ENCODE data around the gene FBXO34. TPM values are rescaled to one million over a fixed set of nuclear protein-coding genes. Genes with fewer than 3 reads are reported as not detected.

The FBXO34 gene
- total and polyA plus RNA-seq, 10 of the 15 experiments (the other 5 are each of a cell fraction or from before 2014, with no cell fraction given): 5.6 to 22.8 (median 17.6) TPM

DNA sequence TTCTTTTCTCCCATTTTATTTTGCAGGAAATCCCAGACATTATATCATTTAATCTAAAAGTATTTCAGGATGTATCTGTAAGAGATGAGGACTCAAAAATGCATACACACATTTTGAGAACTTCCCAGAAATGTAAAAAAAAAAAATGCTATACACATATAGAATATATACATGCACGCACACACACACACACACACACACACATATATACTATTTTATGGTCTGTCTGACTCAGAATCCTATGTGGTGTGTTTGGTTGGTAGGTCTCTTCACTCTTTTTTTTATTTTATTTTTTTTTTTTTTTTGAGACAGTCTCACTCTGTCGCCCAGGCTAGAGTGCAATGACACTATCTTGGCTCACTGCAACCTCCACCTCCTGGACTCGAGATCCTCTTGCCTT is 65.5 kb downstream of the FBXO34 start:
- no peaks in the 10 kb centered on the region for H4K20me1 ChIP-seq (ENCODE audit: control insufficient read depth, insufficient read depth)
- TF ChIP-seq IKZF1 (conservative IDR thresholded peaks at IDR 0.05): no peak
- no peak overlapping the region for H3K9ac ChIP-seq (ENCODE audit: control insufficient read depth, insufficient read depth, low read length)
- WGBS (ENCODE audit: insufficient coverage, insufficient replicate concordance, low lambda C conversion rate, missing lambda C conversion rate): 89% methylated on average over 3 of the region's 3 CpGs
- H3K27ac ChIP-seq (ENCODE audit: control insufficient read depth, insufficient read depth): no peak overlapping the region
- intact Hi-C loops (cut with micrococcal nuclease; ENCODE audit: unreplicated experiment) (no loop called here), in situ Hi-C loops (cut with MboI) (no loop called here)
- H3K4me3 ChIP-seq: no peak overlapping the region
- no peaks in the 10 kb centered on the region for H3K9me3 ChIP-seq (replicated peaks; ENCODE audit: control insufficient read depth, insufficient read depth, low read length)
- DNase-seq (ENCODE audit: low read depth, low spot score): no peak
- ChIA-PET POLR2A (no interaction called here), CTCF (interaction anchor here (1.0 kb wide), 1 partner anchor 27 kb away, joined by 4 read pairs; no protein-coding TSS in a partner anchor), SMC1A (ENCODE audit: uncharacterized antibody, unreplicated experiment) (interaction anchor here (0.7 to 1.8 kb wide), 4 partner anchors 10 to 59 kb away, joined by 3 to 4 read pairs (median 3); no protein-coding TSS in a partner anchor), RAD21 (ENCODE audit: unreplicated experiment) (no interaction called here)
- no peaks in the 10 kb centered on the region; a peak in 1 of 4 replicates for H3K36me3 ChIP-seq (ENCODE audit: control insufficient read depth in 2 of 2, insufficient read depth in 2 of 2, low read length in 1 of 2)
- H3K27me3 ChIP-seq (replicated peaks in 1 of 2; ENCODE audit: control insufficient read depth in 2 of 2, insufficient read depth in 2 of 2, low read length in 1 of 2): no peaks in the 10 kb centered on the region
- no peak for ATAC-seq
- H3K4me1 ChIP-seq (ENCODE audit: control insufficient read depth, insufficient read depth, low read length): peaks cover 30% of the 10 kb centered on the region
- H3K4me2 ChIP-seq (ENCODE audit: control insufficient read depth, insufficient read depth): no peak overlapping the region
- H3K79me2 ChIP-seq (ENCODE audit: control insufficient read depth, insufficient read depth, low read length): peaks cover 36% of the 10 kb centered on the region
- FAIRE-seq: no peak
- H2AFZ ChIP-seq (ENCODE audit: control insufficient read depth, low read depth, low read length): no peak overlapping the region
- no TSS peak for BruUV-seq (replicated peaks)

GRCh38 chr14:55339770-55340169 is 68.5 kb downstream of the FBXO34 start:
- ChIA-PET POLR2A (no interaction called here), CTCF (interaction anchor here (0.6 to 3.0 kb wide), 8 partner anchors 15 to 142 kb away, joined by 3 to 13 read pairs (median 3); no protein-coding TSS in a partner anchor), SMC1A (ENCODE audit: uncharacterized antibody, unreplicated experiment) (interaction anchor here (1.6 to 1.8 kb wide), 2 partner anchors 15 to 69 kb away, joined by 3 to 7 read pairs; no protein-coding TSS in a partner anchor), RAD21 (ENCODE audit: unreplicated experiment) (interaction anchor here (1.6 kb wide), 1 partner anchor 15 kb away, joined by 7 read pairs; no protein-coding TSS in a partner anchor)
- WGBS (ENCODE audit: insufficient coverage, insufficient replicate concordance, low lambda C conversion rate, missing lambda C conversion rate): 18% methylated on average over 2 of the region's 2 CpGs
- no peak for DNase-seq (ENCODE audit: low read depth, low spot score)
- Histone ChIP-seq H3K27me3 (replicated peaks in 1 of 2; ENCODE audit: control insufficient read depth in 2 of 2, insufficient read depth in 2 of 2, low read length in 1 of 2) (no peaks in the 10 kb centered on the region), H3K9ac (ENCODE audit: control insufficient read depth, insufficient read depth, low read length) (no peak overlapping the region), H4K20me1 (ENCODE audit: control insufficient read depth, insufficient read depth) (no peaks in the 10 kb centered on the region), H3K4me3 (no peak overlapping the region), H3K79me2 (ENCODE audit: control insufficient read depth, insufficient read depth, low read length) (peaks cover 18% of the 10 kb centered on the region), H3K4me2 (ENCODE audit: control insufficient read depth, insufficient read depth) (peak overlapping the region; percentile 59), H3K9me3 (replicated peaks; ENCODE audit: control insufficient read depth, insufficient read depth, low read length) (no peaks in the 10 kb centered on the region), H3K27ac (ENCODE audit: control insufficient read depth, insufficient read depth) (no peak overlapping the region), H3K4me1 (ENCODE audit: control insufficient read depth, insufficient read depth, low read length) (peaks cover 11% of the 10 kb centered on the region), H2AFZ (ENCODE audit: control insufficient read depth, low read depth, low read length) (no peak overlapping the region), H3K36me3 (ENCODE audit: control insufficient read depth in 2 of 2, insufficient read depth in 2 of 2, low read length in 1 of 2) (no peaks in the 10 kb centered on the region; a peak in 1 of 4 replicates)
- in situ Hi-C loops (cut with MboI): no loop called here
- BruUV-seq (replicated peaks): no TSS peak
- FAIRE-seq: peak; percentile 75
- intact Hi-C loops (cut with micrococcal nuclease; ENCODE audit: unreplicated experiment): no loop called here
- peak; percentile 90 for ATAC-seq
- TF ChIP-seq POLR2AphosphoS5 (IDR thresholded peaks at IDR 0.05; ENCODE audit: low read length): no peak
- TF ChIP-seq MEF2B (IDR thresholded peaks at IDR 0.05; ENCODE audit: partially characterized antibody, poor library complexity, severe bottlenecking): peak; percentile 36
- TF ChIP-seq EZH2 (IDR thresholded peaks at IDR 0.05; ENCODE audit: borderline replicate concordance, control insufficient read depth, low read depth, low read length): no peak
- peak; percentile 53; the same call in 1 of the 2 replicates for TF ChIP-seq FOXM1 (IDR thresholded peaks at IDR 0.05; ENCODE audit: low read depth, low read length)
- TF ChIP-seq, protein P1, sequence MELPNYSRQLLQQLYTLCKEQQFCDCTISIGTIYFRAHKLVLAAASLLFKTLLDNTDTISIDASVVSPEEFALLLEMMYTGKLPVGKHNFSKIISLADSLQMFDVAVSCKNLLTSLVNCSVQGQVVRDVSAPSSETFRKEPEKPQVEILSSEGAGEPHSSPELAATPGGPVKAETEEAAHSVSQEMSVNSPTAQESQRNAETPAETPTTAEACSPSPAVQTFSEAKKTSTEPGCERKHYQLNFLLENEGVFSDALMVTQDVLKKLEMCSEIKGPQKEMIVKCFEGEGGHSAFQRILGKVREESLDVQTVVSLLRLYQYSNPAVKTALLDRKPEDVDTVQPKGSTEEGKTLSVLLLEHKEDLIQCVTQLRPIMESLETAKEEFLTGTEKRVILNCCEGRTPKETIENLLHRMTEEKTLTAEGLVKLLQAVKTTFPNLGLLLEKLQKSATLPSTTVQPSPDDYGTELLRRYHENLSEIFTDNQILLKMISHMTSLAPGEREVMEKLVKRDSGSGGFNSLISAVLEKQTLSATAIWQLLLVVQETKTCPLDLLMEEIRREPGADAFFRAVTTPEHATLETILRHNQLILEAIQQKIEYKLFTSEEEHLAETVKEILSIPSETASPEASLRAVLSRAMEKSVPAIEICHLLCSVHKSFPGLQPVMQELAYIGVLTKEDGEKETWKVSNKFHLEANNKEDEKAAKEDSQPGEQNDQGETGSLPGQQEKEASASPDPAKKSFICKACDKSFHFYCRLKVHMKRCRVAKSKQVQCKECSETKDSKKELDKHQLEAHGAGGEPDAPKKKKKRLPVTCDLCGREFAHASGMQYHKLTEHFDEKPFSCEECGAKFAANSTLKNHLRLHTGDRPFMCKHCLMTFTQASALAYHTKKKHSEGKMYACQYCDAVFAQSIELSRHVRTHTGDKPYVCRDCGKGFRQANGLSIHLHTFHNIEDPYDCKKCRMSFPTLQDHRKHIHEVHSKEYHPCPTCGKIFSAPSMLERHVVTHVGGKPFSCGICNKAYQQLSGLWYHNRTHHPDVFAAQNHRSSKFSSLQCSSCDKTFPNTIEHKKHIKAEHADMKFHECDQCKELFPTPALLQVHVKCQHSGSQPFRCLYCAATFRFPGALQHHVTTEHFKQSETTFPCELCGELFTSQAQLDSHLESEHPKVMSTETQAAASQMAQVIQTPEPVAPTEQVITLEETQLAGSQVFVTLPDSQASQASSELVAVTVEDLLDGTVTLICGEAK (IDR thresholded peaks at IDR 0.05; ENCODE audit: borderline replicate concordance): no peak
- no peak for TF ChIP-seq LARP7 (IDR thresholded peaks at IDR 0.05)
- TF ChIP-seq, protein P2, sequence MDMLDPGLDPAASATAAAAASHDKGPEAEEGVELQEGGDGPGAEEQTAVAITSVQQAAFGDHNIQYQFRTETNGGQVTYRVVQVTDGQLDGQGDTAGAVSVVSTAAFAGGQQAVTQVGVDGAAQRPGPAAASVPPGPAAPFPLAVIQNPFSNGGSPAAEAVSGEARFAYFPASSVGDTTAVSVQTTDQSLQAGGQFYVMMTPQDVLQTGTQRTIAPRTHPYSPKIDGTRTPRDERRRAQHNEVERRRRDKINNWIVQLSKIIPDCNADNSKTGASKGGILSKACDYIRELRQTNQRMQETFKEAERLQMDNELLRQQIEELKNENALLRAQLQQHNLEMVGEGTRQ (IDR thresholded peaks at IDR 0.05; ENCODE audit: borderline replicate concordance, low read depth, low read length): no peak
- no peak for TF ChIP-seq NKRF (conservative IDR thresholded peaks at IDR 0.05)
- no peak for TF ChIP-seq PAX8 (IDR thresholded peaks at IDR 0.05)

Measured in GM12878 (cell line).